ENCODE data around the gene CHD8.
"Not testable (repeated sequence)": the region's sequence is repeated elsewhere in the genome, so short reads cannot be mapped to it uniquely, and the experiment has no call there.

CHD8 gene

DNA sequence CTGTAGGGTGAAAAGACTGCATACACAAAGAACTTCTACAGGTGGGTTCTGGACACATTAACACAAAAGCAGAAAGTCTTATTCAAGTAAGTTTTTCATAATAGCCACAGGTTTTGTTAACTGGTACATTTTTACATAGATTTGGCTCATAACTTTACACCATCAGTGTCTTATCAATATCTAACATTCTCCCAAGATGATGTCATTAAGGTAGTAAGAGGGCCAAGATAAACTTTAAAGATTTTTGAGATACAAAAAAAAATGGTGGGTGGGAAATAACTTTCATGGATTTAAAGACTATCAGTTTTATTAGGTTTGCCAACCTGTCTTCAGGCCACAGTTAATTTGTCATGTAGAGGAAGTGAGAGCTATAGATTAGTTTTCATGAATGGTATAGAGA, 73.8 kb downstream of the CHD8 start:
- TF ChIP-seq, protein P1, sequence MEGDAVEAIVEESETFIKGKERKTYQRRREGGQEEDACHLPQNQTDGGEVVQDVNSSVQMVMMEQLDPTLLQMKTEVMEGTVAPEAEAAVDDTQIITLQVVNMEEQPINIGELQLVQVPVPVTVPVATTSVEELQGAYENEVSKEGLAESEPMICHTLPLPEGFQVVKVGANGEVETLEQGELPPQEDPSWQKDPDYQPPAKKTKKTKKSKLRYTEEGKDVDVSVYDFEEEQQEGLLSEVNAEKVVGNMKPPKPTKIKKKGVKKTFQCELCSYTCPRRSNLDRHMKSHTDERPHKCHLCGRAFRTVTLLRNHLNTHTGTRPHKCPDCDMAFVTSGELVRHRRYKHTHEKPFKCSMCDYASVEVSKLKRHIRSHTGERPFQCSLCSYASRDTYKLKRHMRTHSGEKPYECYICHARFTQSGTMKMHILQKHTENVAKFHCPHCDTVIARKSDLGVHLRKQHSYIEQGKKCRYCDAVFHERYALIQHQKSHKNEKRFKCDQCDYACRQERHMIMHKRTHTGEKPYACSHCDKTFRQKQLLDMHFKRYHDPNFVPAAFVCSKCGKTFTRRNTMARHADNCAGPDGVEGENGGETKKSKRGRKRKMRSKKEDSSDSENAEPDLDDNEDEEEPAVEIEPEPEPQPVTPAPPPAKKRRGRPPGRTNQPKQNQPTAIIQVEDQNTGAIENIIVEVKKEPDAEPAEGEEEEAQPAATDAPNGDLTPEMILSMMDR (IDR thresholded peaks at IDR 0.05; ENCODE audit: low read depth, low read length): no peak
- DNase-seq (ENCODE audit: low read depth, low spot score): no peak
- in situ Hi-C loops (cut with HindIII; ENCODE audit: low sequenced_read_pairs): no loop called here
- H3K4me3 ChIP-seq (ENCODE audit: low read depth, low read length): no peak overlapping the region

DNA sequence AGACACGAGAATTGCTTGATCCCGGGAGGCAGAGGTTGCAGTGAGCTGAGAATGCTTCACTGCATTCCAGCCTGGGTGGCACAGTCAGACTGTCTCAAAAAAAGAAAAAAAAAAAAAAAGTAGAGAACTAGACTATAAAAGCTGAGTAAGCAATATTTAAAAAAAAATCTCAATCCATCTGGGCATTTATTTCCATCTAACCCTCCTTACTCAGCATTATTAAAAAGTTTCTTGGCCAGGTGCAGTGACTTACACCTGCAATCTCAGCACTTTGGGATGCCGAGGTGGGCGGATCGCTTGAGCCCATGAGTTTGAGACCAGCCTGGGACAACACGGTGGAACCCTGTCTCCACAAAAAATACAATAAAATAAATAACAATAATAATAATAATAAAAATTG, 76.6 kb downstream of the CHD8 start:
- in situ Hi-C loops (cut with HindIII; ENCODE audit: low sequenced_read_pairs): no loop called here
- no peak overlapping the region for H3K4me3 ChIP-seq (ENCODE audit: low read depth, low read length)
- no peak for DNase-seq (ENCODE audit: low read depth, low spot score)
- TF ChIP-seq, protein P1 (IDR thresholded peaks at IDR 0.05; ENCODE audit: low read depth, low read length): no peak

DNA sequence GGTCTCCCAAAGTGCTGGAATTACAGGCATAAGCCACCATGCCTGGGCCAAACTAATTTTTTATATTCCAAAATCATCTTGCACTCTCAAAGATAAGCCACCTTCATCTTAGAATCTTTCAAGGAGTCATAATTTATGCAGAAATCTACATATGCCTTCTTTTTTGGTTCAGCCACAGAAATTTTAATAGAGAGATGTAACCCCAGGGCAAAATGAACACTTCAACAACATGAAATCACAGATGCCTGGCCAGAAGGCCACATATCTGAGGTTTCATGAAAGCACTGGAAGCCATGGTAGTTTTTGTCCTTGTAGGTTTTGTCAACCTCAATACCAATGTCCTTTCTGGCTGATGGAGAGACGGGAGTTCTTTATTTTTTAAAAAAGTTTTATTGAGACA, 81.9 kb downstream of the CHD8 start:
- TF ChIP-seq, protein P1 (IDR thresholded peaks at IDR 0.05; ENCODE audit: low read depth, low read length): no peak
- in situ Hi-C loops (cut with HindIII; ENCODE audit: low sequenced_read_pairs): no loop called here
- DNase-seq (ENCODE audit: low read depth, low spot score): no peak
- H3K4me3 ChIP-seq (ENCODE audit: low read depth, low read length): no peak overlapping the region

DNA sequence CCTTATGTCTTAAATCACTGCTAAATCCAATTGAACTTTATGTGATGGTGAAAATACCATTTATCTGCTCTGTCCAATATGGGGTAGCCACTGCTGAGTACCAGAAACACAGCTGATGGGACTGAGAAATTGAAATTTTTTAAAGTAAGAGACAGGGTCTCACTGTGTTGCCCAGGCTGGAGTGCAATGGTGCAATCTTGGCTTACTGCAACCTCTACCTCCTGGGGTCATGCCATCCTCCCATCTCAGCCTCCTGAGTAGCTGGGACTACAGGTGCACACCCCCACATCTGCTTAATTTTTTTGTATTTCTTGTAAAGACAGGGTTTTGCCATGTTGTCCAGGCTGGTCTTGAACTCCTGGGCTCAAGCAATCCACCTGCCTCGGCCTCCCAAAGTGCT, 83.1 kb downstream of the CHD8 start:
- DNase-seq (ENCODE audit: low read depth, low spot score); H3K4me3 ChIP-seq (ENCODE audit: low read depth, low read length); in situ Hi-C loops (cut with HindIII; ENCODE audit: low sequenced_read_pairs): not testable (repeated sequence)

DNA sequence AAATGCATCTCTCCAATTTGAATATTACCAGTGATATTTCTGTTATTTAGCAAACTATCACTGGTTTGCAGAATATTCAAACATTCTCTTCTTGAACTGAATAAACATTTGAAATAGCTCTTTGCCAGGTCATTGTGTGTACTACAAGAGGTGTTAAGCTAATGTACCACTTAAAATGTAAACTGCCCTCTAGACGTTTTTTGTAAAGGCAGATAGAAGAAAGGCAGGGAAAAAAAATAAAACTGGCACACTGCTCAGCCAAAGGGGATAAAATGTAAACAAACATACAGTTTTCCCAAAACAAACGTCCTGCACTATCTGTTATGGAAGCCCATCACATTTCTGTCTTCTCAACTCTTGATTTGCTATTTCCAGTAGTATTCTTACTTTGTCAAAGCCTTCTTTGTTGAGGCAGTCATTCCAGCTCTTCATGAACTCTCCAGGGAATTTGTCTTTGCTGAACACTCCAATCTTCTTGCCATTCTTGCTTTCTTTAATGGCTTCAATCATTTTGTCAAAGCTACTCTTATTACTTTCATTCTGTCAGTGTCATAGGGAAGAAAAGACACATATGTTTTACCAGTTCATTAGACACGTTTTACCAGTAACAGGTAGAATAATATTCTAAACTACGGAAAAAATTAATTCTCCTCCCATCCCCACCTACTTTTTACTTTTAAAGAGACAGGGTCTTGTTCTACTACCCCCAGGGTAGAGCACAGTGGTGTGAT, 85.8 kb downstream of the CHD8 start:
- DNase-seq (ENCODE audit: low read depth, low spot score): no peak
- in situ Hi-C loops (cut with HindIII; ENCODE audit: low sequenced_read_pairs): no loop called here
- no peak overlapping the region for H3K4me3 ChIP-seq (ENCODE audit: low read depth, low read length)
- TF ChIP-seq, protein P1 (IDR thresholded peaks at IDR 0.05; ENCODE audit: low read depth, low read length): no peak

DNA sequence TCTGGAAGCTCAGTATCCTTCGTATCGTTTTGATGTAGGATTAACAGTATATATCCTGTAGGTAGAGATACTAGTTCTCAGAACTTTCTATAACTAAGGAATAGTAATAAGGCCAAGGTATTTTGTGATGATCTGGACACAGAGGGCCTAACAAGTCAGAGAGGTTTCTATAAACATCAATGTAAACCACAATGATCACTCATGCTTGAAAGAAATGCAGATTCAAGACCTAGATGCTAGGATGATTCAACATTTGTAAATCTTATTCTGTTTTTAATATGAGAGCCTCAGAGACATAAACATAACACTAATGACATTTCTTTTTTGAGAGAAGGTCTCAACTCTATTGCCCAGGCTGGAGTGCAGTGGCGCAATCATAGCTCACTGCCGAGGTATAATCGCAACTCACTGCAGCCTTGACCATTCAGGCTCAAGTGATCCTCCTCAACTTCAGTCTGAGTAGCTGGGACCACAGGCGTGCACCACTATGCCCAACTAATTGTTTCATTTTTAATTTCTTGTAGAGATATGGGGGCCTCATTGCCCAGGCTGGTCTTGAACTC, 88.3 kb downstream of the CHD8 start:
- in situ Hi-C loops (cut with HindIII; ENCODE audit: low sequenced_read_pairs): no loop called here
- no peak for DNase-seq (ENCODE audit: low read depth, low spot score)
- H3K4me3 ChIP-seq (ENCODE audit: low read depth, low read length): no peak overlapping the region
- TF ChIP-seq, protein P1 (IDR thresholded peaks at IDR 0.05; ENCODE audit: low read depth, low read length): no peak

DNA sequence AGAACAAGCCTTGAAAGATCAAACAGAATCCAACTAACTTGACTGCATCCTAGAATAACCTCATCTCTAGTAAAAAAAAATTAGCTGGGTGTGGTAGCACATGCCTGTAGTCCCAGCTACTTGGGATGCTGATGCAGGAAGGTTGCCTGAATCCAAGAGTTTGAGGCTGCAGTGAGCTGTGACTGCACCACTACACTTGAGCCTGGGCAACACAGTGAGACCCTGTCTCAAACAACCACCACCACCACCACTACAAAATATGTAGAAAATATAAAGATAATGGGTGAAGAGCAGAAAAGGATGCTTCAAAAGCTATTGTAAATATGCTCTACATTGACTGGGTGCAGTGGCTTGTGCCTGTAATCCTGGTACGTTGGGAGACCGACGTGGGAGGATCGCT, 99.4 kb downstream of the CHD8 start:
- in situ Hi-C loops (cut with HindIII; ENCODE audit: low sequenced_read_pairs): no loop called here

More for the DNA sequence above, 99.4 kb downstream of the CHD8 start:
- DNase-seq (ENCODE audit: low read depth, low spot score): no peak
- TF ChIP-seq, protein P1 (IDR thresholded peaks at IDR 0.05; ENCODE audit: low read depth, low read length): no peak
- no peak overlapping the region for H3K4me3 ChIP-seq (ENCODE audit: low read depth, low read length)
